HG02623 (cell line): ENCODE results near the gene ANXA2.
"Not testable (repeated sequence)": the region's sequence is repeated elsewhere in the genome, so short reads cannot be mapped to it uniquely, and the experiment has no call there.

ENCODE experiments used
- ATAC-seq: cut with Tn5 transposase; IDR thresholded peaks from one replicate; pipeline ENCODE4 v1.9.1; 2021; ENCODE audit warnings: moderate library complexity; ENCODE audit not compliant: unreplicated experiment

ANXA2 gene

DNA sequence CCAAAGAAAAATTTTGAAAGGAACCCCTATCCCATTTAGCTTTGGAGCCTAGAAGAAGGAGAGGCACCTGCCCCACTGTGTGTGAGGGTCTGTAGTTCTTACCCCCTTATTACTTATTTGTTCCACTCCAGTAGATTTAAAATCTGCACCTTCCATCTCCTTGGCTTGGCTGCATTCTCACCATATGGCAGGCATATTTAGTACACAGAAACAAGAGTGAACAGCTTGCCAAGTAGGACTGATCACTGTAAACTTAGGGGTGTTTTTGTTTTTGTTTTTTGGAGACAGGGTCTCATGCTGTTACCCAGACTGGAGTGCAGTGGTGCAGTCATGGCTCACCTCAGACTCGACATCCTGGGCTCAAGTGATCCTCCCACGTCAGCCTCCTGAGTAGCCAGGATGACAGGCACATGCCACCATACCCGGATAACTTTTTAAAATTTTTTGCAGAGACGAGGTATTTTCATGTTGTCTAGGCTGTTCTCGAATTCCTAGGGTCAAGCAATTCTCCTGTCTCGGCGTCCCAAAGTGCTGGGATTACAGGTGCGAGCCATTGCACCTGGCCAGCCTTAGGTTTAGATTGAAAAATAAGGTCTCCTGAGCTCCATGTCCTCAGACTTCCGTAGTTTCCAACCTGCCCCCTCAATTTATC is 14.1 kb upstream of the ANXA2 start:
- no peak for ATAC-seq

- ATAC-seq, result not testable (repeated sequence)
Observed at GRCh38 chr15:60410350-60410749, 12.6 kb upstream of the ANXA2 start.

DNA sequence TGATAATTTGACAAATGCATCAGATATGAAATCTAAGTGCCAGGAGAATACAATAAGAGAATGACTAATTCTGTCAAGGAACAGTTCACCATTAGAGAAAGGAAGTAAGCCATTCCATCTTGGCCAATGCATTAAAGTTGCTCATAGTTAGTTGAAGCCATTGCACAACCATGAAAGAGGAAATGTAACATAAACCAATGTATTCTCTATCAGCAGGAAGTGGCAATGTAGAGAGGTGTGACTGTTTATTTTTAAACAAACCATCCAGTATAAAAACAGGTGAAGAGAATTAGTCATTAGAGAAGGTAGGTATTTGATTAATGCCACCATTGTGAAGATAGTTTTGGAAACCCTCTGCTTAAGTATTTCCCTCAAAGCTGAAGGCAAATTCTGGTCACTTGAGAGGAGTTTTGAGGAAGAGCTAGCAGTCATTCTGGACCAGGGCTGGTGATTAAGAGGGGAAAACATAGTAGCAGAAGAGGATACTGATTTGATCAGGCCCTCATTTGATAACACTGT is 10.7 kb upstream of the ANXA2 start:
- ATAC-seq, result no peak

DNA sequence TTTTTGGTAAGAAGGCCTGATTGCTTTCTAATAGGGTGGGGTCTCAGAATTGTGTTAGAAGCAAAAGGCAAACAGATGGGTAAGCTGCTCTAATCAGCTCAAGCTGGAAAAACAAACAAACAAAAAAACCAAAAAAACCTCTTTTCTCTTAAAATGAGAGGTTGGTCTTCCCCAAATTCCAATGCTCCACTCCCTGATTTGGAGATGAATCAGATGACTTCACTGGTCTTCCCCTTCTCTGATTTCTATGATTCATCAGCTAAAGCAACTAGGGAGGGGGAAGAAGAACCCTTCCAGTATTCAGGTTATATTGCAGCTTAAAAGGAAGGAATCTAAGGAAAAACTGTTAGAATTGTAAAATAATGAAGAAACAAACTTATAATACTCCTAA is 9.6 kb upstream of the ANXA2 start:
- ATAC-seq, result no peak

DNA sequence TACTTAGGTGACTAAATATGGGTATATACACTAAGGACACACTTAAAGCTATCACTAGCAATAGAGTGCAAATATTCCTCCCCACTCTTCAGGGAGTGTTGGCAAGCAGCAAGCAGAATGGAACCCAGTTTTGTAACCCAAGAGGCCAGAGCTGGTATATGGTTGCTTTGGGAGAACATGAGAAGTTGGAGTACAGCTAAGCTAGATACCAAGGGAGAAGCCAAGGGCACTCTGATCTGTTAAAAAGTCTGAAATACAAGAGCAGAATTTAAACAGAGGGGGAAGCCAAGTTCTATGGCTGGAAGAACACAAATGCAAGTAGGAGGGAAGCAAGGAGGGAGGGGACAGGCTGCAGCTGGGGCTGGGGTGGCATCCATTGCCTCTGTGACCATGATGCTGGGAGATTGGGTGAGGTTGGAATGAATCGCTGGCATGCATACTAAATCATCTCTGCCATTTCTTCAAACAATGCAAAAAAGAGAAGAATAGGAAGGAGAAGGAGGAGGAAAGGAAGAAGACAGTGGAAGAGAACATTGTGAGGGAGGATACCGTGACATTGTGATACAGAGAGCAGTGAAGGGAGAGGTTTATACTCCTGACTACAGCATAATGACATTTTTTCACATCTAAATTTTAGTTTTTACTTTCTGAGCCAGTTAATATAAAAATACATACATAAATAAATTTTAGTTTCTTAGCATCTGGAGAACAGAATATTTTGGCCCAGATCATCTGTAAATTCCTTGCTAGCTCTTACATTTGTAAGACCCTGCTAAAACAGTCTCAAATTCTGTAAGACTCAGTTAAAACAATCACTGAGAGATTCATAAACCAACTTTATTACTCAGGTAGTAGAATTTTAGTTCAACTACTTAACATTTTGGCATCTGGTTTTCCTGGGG is 9.0 kb upstream of the ANXA2 start:
- ATAC-seq, result no peak

DNA sequence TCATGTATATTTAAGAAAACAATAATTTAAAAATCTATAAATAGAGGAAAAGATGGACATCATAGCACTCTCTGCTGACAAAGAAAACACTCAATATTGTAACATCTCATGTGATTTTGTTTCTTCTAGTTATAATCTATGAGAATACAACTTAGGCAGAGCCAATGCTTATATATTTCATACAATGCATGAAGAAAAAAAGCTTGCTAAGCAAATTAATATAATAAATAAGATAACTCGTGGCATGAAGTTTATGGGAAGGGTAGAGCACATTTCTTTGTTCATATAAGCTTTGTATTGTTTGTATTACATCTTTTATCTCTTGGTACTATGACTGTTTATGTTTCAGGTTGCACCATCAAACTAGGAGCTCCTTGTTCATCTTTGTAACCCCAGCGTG is 7.6 kb upstream of the ANXA2 start:
- ATAC-seq, result no peak

GRCh38 chr15:60404351-60404750 is 6.6 kb upstream of the ANXA2 start:
- not testable (repeated sequence) for ATAC-seq

- no peak for ATAC-seq
Observed at GRCh38 chr15:60400944-60401343, 3.2 kb upstream of the ANXA2 start.

DNA sequence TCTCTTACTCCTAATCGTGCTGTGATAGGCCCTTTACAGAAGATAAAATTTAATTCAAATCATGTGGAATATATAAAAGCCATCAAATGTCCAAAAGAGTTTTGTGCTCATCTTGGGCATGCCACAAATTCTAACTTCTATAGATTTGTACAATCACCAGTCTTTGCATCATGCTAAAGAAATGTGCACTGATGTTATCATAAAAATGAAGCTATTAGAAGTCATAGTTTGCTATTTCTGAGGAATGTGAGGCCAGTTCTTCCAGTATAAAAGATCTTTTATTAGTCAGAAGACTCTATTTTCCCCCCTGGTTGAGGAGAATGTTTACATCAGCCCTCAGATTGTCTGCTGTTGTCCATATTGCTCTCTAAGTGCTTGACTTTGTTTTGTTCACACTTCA is 2.1 kb upstream of the ANXA2 start:
- ATAC-seq, result no peak

DNA sequence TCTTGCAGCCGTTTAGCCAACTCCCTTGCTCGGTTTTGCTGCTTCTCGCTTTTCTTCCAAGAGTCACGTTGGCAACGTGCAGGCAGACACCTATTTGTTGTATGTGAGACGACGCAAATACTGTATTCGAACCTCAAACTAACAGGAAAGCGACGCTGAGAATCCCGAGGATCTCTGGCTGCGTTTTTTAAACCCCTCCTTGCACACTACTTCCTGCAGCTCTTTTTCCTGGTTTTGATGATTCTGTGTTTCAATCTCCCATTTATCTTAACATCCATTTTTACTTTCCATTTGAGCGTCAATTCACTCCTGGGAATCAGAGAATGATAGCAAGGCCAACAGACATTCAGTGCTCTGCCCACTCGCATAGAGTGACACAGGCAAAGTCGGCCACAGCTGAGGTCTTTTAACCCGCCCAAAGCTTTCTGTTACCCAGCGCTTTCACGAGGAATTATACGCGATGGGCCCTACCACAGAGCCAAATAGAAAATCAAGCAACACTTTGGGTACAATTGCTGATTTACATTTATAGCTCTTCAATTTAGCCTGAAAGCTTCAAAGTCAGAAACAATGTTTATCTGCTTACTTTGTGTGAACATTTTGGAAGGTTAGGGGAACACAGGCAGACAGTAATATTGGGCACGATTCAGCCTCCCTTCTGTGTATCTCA is 1.6 kb upstream of the ANXA2 start:
- no peak for ATAC-seq

- peak; percentile 80 for ATAC-seq
Observed at GRCh38 chr15:60396958-60397771, 621 bp downstream of the ANXA2 start.

DNA sequence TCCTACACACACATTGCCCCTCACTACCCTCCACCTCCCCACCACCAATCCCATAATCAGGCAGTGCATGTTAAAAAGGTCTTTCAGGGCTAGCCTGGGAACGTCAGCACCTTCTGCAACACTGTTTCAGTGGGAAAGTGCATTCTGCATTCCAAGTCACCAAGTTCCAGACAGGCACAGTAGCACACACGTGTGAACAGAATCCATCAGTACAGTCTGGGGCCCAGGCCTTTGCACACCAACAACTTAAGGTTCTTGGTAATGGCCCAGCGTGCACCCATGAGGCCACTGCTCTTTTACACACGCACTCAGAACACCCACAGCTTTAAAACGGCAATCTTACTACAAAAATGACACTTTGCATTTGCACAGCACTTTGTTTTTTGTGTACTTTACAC is 1.2 kb downstream of the ANXA2 start:
- no peak for ATAC-seq

DNA sequence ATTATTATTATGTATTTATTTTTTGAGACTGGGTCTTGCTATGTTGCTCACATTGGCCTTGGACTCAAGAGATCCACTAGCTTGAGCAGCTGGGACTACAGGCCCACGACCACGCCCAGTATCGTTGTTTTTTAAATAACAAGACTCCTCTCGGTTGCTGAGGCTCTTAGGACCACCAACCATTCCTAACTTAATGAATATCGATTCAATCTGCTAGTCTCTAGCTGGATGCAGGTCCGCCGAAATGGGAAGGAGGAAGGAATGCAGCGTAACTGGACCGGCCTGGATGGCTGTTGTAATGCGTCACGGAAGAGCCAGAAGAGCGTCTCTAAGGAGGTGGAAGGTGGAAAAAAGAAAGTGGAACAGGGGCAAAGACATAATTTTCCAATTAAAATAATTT is 1.7 kb downstream of the ANXA2 start:
- ATAC-seq, result no peak

- no peak for ATAC-seq
Observed at GRCh38 chr15:60395276-60396011, 2.3 kb downstream of the ANXA2 start.

- ATAC-seq, result no peak
Observed at GRCh38 chr15:60394689-60395097, 3.1 kb downstream of the ANXA2 start.

- ATAC-seq, result no peak
Observed at GRCh38 chr15:60392986-60393790, 4.6 kb downstream of the ANXA2 start.

- ATAC-seq, result no peak
Observed at GRCh38 chr15:60392601-60392985, 5.2 kb downstream of the ANXA2 start.

DNA sequence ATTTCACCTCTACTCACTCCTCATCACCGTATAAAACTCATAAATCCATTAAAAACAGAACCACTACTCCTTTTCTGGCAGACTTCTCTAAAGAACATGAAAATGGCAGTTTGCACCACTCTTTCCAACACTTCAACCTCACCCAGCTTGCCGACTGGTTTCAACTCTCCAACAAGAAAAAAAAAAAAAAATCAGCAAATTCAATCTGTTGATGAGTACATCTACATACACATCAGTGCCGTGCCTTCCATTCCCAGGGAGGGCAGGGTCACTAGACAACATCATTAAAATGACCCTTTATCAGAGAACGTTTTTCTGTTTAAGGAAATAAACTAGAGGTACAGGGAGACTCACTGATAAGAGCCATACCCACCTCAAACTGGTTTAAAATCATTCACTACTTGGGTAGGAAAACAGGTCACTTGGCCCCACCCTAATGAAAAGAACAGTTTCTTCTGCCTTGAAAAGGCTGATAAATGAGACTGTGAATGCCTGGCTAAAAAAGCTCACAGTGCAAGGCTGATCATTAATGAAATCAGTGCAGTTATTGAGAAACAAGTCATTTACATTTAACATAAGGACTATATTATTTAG is 6.0 kb downstream of the ANXA2 start:
- no peak for ATAC-seq
